HL-60 (cell line): ENCODE measurements around the gene MON2.

Experiments used
- CTCF ChIP-seq: IDR thresholded peaks from one replicate; pipeline ENCODE4 v1.5.1; 2011; ENCODE audit warnings: low read length, control low read depth, inconsistent platforms; ENCODE audit not compliant: insufficient read depth
- GABPA ChIP-seq: IDR thresholded peaks from 2 replicates; pipeline ENCODE4 v1.6.1; 2012; ENCODE audit warnings: low read depth
- POLR2AphosphoS5 ChIP-seq: IDR thresholded peaks from 2 replicates; pipeline ENCODE4 v1.6.1; 2012; ENCODE audit warnings: low read depth
- REST ChIP-seq: IDR thresholded peaks from 2 replicates; pipeline ENCODE4 v1.6.1; 2012; ENCODE audit warnings: low read depth; ENCODE audit not compliant: insufficient replicate concordance

- no peak for TF ChIP-seq GABPA
- TF ChIP-seq CTCF = no peak
- no peak for TF ChIP-seq REST
- no peak for TF ChIP-seq POLR2AphosphoS5
These were observed 135.1 kb downstream of the MON2 start for GRCh38 chr12:62601765-62602164.
